CD14-positive monocyte (primary cell): ENCODE data around the gene LCE1F. TPM values are rescaled to one million over a fixed set of nuclear protein-coding genes. Genes with fewer than 3 reads are reported as not detected.

ENCODE experiments used
- DNase-seq, 3 donors: peaks; one replicate each; pipeline ENCODE4 v3.0.0-alpha.2; 2011 to 2022
- H2AFZ ChIP-seq: 2 replicates; pipeline ENCODE4 v1.6.0; 2012; ENCODE audit warnings: mild to moderate bottlenecking, low read depth, low read length, inconsistent platforms; ENCODE audit not compliant: insufficient read depth, poor library complexity, severe bottlenecking
- H3K27ac ChIP-seq, 2 donors: 1 replicate in 1 of 2; 2 replicates in 1 of 2; pipeline ENCODE4 v1.5.1; 2012 to 2013; ENCODE audit warnings: low read length in 2 of 2, control low read depth in 1 of 2, inconsistent platforms in 1 of 2, low read depth in 1 of 2, mild to moderate bottlenecking in 1 of 2
- H3K27me3 ChIP-seq, 2 donors: one replicate each; pipeline versions ENCODE4 v1.6.0 to v1.6.1; 2011 to 2013; ENCODE audit warnings: low read length in 2 of 2; ENCODE audit not compliant: control insufficient read depth in 2 of 2, insufficient read depth in 2 of 2
- H3K36me3 ChIP-seq, 2 donors: replicated peaks in 1 of 2; 1 replicate in 1 of 2; 2 replicates in 1 of 2; pipeline versions ENCODE4 v1.5.1 to v1.6.1; 2012 to 2013; ENCODE audit warnings: low read length in 2 of 2, control low read depth in 1 of 2, inconsistent platforms in 1 of 2, mild to moderate bottlenecking in 1 of 2; ENCODE audit not compliant: insufficient read depth in 2 of 2, control insufficient read depth in 1 of 2
- H3K4me1 ChIP-seq, 2 donors: 1 replicate in 1 of 2; 2 replicates in 1 of 2; pipeline versions ENCODE4 v1.5.1 to v1.6.1; 2012 to 2013; ENCODE audit warnings: low read length in 2 of 2, control low read depth in 1 of 2, inconsistent platforms in 1 of 2, mild to moderate bottlenecking in 1 of 2, moderate library complexity in 1 of 2; ENCODE audit not compliant: insufficient read depth in 2 of 2, control insufficient read depth in 1 of 2
- H3K4me2 ChIP-seq: replicated peaks from 2 replicates; pipeline ENCODE3; 2012; ENCODE audit warnings: low read length, moderate library complexity, mild to moderate bottlenecking; ENCODE audit not compliant: poor library complexity, severe bottlenecking; ENCODE audit errors: extremely low read depth
- H3K4me3 ChIP-seq, 3 experiments: fragments of 200-600 bp in 1 of 3; sonication (generic) in 1 of 3; replicated peaks in 1 of 3; 1 replicate in 2 of 3; 2 replicates in 1 of 3; pipeline ENCODE4 v1.5.1; 2011 to 2013; ENCODE audit warnings: low read length in 3 of 3, mild to moderate bottlenecking in 3 of 3, control low read depth in 2 of 3, low read depth in 2 of 3, inconsistent platforms in 1 of 3, moderate library complexity in 1 of 3
- H3K79me2 ChIP-seq: 2 replicates; pipeline ENCODE4 v1.6.0; 2012; ENCODE audit warnings: mild to moderate bottlenecking, control low read depth, inconsistent platforms, low read length, moderate library complexity; ENCODE audit not compliant: insufficient read depth
- H3K9ac ChIP-seq: 2 replicates; pipeline ENCODE4 v1.6.0; 2017; ENCODE audit warnings: low read length, mild to moderate bottlenecking; ENCODE audit not compliant: insufficient read depth, poor library complexity, severe bottlenecking
- H3K9me3 ChIP-seq, 2 donors: replicated peaks in 1 of 2; 1 replicate in 1 of 2; 2 replicates in 1 of 2; pipeline versions ENCODE4 v1.5.1 to v1.6.1; 2012 to 2013; ENCODE audit warnings: low read length in 2 of 2, control low read depth in 1 of 2; ENCODE audit not compliant: control insufficient read depth in 1 of 2, insufficient read depth in 1 of 2
- H4K20me1 ChIP-seq: 2 replicates; pipeline ENCODE4 v1.6.0; 2012; ENCODE audit warnings: mild to moderate bottlenecking, low read length, control low read depth, moderate library complexity; ENCODE audit not compliant: insufficient read depth
- H3K27ac Mint-ChIP-seq, 7 donors: one replicate each; pipeline ENCODE4 v1.8.0; 2020; ENCODE audit warnings: mild to moderate bottlenecking in 7 of 7, mixed read lengths in 7 of 7, moderate library complexity in 6 of 7, inconsistent platforms in 2 of 7
- H3K27me3 Mint-ChIP-seq, 3 donors: one replicate each; pipeline ENCODE4 v1.8.0; 2021 to 2022; ENCODE audit warnings: low read depth in 3 of 3, mild to moderate bottlenecking in 3 of 3, mixed read lengths in 3 of 3, moderate library complexity in 3 of 3, inconsistent platforms in 1 of 3
- H3K36me3 Mint-ChIP-seq, 2 donors: one replicate each; pipeline ENCODE4 v1.8.0; 2020; ENCODE audit warnings: mixed read lengths in 2 of 2, inconsistent platforms in 1 of 2, mild to moderate bottlenecking in 1 of 2
- H3K4me1 Mint-ChIP-seq: one replicate; pipeline ENCODE4 v1.8.0; 2020; ENCODE audit warnings: mild to moderate bottlenecking, mixed read lengths
- H3K4me3 Mint-ChIP-seq, 2 donors: one replicate each; pipeline ENCODE4 v1.8.0; 2020; ENCODE audit warnings: mild to moderate bottlenecking in 2 of 2, mixed read lengths in 2 of 2, moderate library complexity in 1 of 2
- H3K9me3 Mint-ChIP-seq, 7 donors: one replicate each; pipeline ENCODE4 v1.8.0; 2020 to 2022; ENCODE audit warnings: mixed read lengths in 7 of 7, mild to moderate bottlenecking in 6 of 7, moderate library complexity in 6 of 7, inconsistent platforms in 2 of 7
- CTCF ChIP-seq: fragments of 200-600 bp; IDR thresholded peaks from one replicate; pipeline ENCODE4 v1.8.0; 2022; ENCODE audit warnings: antibody characterized with exemption, mild to moderate bottlenecking
- WGBS: methylation state at CpG from one replicate; pipeline ENCODE4 v1.1.5; 2013; ENCODE audit warnings: missing lambda C conversion rate; ENCODE audit not compliant: insufficient coverage; 5-methylcytosine and 5-hydroxymethylcytosine counted together
- intact Hi-C, 2 donors: fragments of 100-400 bp; cut with micrococcal nuclease; formaldehyde crosslinking; loops; one replicate each; pipeline versions ENCODE4 v1.15.0 to v1.15.1; 2023
- polyA plus RNA-seq, 3 donors: library from polyadenylated mRNA; depleted of rRNA in 1 of 3; unstranded in 2 of 3; stranded (reverse) in 1 of 3; fragments of 300-500 nt in 2 of 3; fragments of >200 nt in 1 of 3; fragmentation: Illumina TruSeq in 2 of 3; gene quantifications; 1 replicate in 2 of 3; 2 replicates in 1 of 3; pipeline ENCODE4 v1.2.3, GENCODE V29; 2012 to 2021

The LCE1F gene
- polyA plus RNA-seq, 3 donors = not detected

DNA sequence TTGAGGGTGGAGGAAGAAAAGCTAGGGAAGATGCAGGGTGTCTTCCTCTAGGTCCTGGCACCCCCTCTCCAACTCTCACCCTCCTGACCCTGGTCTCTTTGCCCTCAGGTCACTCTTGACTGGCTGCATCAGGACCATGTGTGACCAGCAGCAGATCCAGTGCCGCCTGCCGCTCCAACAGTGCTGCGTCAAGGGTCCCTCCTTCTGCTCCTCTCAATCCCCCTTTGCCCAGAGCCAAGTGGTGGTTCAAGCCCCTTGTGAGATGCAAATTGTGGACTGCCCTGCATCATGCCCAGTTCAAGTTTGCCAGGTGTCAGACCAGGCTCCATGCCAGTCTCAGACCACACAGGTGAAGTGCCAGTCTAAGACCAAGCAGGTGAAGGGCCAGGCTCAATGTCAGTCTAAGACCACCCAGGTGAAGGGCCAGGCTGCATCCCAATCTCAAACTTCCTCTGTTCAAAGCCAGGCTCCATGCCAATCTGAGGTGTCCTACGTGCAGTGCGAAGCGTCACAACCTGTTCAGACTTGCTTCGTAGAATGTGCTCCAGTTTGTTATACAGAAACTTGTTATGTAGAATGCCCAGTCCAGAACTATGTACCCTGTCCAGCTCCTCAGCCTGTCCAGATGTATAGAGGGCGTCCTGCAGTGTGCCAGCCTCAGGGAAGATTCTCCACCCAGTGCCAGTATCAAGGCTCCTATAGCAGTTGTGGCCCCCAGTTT lies 15.3 kb upstream of the LCE1F start:
- H3K36me3 ChIP-seq = no peaks in the 10 kb centered on the region
- H3K9me3 ChIP-seq = no peaks in the 10 kb centered on the region
- intact Hi-C loops = no loop called here
- Mint-ChIP-seq H3K27ac (no peak overlapping the region), H3K4me1 (no peaks in the 10 kb centered on the region), H3K36me3 (no peaks in the 10 kb centered on the region), H3K9me3 (peaks cover 0 to 2% (median 0%) of the 10 kb centered on the region in 7 donors), H3K27me3 (peaks cover 1 to 13% (median 5%) of the 10 kb centered on the region in 3 donors), H3K4me3 (no peak overlapping the region)
- no peak overlapping the region for H3K4me2 ChIP-seq
- no peak overlapping the region for H3K4me3 ChIP-seq
- H3K4me1 ChIP-seq = no peaks in the 10 kb centered on the region
- no peaks in the 10 kb centered on the region for H3K79me2 ChIP-seq
- no peak overlapping the region for H2AFZ ChIP-seq
- DNase-seq = no peak
- 73% methylated on average over 5 of the region's 8 CpGs for WGBS
- no peak for TF ChIP-seq CTCF
- no peaks in the 10 kb centered on the region for H4K20me1 ChIP-seq
- H3K27me3 ChIP-seq = no peaks in the 10 kb centered on the region
- H3K27ac ChIP-seq = no peak overlapping the region
- no peak overlapping the region for H3K9ac ChIP-seq

DNA sequence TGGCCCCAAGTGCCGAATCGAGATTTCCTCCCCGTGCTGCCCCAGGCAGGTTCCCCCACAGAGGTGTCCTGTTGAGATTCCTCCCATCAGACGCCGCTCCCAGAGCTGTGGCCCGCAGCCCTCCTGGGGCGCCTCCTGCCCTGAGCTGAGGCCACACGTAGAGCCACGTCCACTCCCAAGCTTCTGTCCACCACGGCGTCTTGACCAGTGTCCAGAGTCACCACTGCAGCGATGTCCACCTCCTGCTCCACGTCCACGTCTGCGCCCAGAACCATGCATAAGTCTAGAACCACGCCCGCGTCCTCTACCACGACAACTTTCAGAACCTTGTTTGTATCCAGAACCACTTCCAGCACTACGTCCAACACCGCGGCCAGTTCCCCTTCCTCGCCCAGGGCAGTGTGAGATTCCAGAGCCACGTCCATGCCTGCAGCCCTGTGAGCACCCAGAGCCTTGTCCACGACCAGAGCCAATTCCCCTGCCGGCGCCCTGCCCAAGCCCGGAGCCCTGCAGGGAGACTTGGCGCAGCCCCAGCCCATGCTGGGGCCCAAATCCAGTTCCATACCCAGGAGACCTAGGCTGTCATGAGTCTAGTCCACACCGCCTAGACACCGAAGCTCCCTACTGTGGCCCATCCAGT lies 14.3 kb upstream of the LCE1F start:
- intact Hi-C loops = no loop called here
- H3K4me3 Mint-ChIP-seq = no peak overlapping the region
- H3K27me3 Mint-ChIP-seq = peaks cover 1 to 12% (median 2%) of the 10 kb centered on the region in 3 donors
- no peaks in the 10 kb centered on the region for H3K9me3 ChIP-seq
- no peak overlapping the region for H3K27ac Mint-ChIP-seq
- no peaks in the 10 kb centered on the region for H3K4me1 ChIP-seq
- H3K9ac ChIP-seq = no peak overlapping the region
- H3K4me3 ChIP-seq = no peak overlapping the region
- no peaks in the 10 kb centered on the region for H3K79me2 ChIP-seq
- H4K20me1 ChIP-seq = no peaks in the 10 kb centered on the region
- no peaks in the 10 kb centered on the region for H3K9me3 Mint-ChIP-seq
- H3K4me2 ChIP-seq = no peak overlapping the region
- H3K4me1 Mint-ChIP-seq = no peaks in the 10 kb centered on the region
- H3K27ac ChIP-seq = no peak overlapping the region
- no peak for TF ChIP-seq CTCF
- 92% methylated on average over 31 of the region's 31 CpGs for WGBS
- DNase-seq = no peak
- no peaks in the 10 kb centered on the region for H3K36me3 ChIP-seq
- no peak overlapping the region for H2AFZ ChIP-seq
- H3K27me3 ChIP-seq = no peaks in the 10 kb centered on the region
- H3K36me3 Mint-ChIP-seq = no peaks in the 10 kb centered on the region
